GM19452 (cell line): ENCODE results near the gene NF2.
"Not testable (repeated sequence)": the region's sequence is repeated elsewhere in the genome, so short reads cannot be mapped to it uniquely, and the experiment has no call there.

Experiments used
- ATAC-seq: cut with Tn5 transposase; IDR thresholded peaks from one replicate; pipeline ENCODE4 v1.9.1; 2021; ENCODE audit not compliant: unreplicated experiment

NF2 gene

GRCh38 chr22:29594447-29594846, 9.0 kb upstream of the NF2 start:
- ATAC-seq, result not testable (repeated sequence)

DNA sequence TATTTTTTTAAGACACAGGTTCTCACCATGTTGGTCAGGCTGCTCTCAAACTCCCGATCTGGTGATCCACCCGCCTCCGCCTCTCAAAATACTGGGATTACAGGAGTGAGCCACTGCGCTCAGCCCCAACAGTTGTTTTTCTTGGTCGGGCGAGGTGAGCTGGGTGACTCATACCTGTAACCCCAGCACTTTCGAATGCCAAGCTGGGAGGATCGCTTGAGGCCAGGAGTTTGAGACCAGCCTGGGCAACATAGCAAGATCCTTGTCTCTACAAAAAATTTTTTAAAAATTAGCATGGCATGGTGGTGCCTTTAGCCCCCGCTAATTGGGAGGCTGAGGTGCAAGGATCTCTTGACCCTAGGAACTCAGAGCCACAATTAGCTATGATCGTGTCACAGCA, 7.0 kb upstream of the NF2 start:
- ATAC-seq, result no peak

DNA sequence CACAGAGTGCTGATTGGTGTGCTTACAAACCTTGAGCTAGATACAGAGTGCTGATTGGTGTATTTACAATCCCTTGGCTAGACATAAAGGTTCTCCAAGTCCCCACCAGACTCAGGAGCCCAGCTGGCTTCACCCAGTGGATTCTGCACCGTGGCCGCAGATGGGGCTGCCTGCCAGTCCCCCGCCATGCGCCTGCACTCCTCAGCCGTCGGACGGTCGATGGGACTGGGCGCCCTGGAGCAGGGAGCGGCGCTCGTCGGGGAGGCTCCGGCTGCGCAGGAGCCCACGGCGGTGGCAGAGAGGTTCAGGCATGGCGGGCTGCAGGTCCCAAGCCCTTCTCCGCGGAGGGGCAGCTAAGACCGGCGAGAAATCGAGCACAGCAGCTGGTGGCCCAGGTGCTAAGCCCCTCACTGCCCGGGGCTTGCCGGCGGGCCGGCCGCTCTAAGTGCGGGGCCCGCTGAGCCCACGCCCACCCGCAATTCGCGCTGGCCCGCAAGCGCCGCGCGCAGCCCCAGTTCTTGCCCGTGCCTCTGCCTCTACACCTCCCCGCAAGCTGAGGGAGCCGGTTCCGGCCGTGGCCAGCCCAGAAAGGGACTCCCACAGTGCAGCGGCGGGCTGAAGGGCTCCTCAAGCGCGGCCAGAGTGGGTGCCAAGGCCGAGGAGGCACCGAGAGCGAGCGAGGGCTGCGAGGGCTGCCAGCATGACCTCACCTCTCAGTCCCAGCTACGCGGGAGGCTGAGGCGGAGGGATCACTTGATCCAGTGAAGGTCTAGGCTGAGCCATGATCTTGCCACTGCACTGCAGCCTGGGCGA, 5.4 kb upstream of the NF2 start:
- not testable (repeated sequence) for ATAC-seq

DNA sequence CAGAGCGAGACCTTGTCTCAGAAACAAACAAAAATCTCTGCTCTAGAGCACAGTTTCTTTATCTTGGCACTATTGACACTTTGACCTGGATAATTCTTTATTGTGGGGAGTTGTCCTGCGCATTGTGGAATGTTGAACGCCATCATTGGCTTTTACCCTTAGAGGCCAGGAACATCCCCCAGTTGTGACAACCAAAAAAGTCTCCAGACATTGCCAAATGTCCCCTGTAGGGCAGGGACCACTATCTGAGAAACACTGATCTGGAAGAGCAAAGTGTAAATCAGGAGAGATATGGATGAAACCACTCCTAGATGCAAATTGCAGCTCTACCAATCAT, 4.8 kb upstream of the NF2 start:
- no peak for ATAC-seq

GRCh38 chr22:29604076-29604360, 585 bp downstream of the NF2 start:
- ATAC-seq, result no peak

DNA sequence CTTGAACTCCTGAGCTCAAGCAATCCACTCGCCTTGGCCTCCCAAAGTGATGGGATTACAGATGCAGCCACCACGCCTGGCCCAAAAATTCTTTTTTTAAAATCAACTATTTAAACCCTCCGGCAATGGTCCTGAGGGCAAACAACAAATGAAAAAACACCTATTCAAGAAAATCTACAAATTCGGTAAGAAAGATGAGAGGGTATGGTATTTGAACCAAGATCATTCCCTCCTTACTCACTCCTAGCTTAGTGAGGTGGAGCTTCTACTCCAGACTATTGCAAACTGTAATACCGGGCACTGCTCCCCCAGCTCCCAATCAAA, 2.1 kb downstream of the NF2 start:
- ATAC-seq, result no peak

DNA sequence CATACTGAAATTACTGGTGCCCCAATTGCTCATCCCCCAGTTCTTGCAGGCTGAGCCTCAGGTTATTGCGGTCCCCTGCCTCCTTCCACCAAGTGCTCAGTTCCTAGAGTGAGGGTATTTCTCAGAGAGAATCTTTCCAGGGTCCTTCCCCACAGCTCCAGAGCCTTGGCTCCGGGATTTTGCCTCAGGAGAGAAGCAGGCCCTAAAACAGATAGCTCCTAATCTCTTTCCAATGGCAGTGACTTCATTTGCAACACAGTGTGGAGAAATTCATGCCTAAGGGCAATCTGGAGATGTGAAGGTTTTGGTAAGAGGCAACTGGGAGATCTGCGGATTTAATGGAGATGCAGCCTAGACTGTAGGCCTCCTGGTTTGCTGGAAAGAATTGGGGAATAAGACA, 2.9 kb downstream of the NF2 start:
- no peak for ATAC-seq

- ATAC-seq, result no peak
Measured at GRCh38 chr22:29607426-29607825, 4.0 kb downstream of the NF2 start.

GRCh38 chr22:29609139-29609538, 5.7 kb downstream of the NF2 start:
- no peak for ATAC-seq

GRCh38 chr22:29610780-29611179, 7.3 kb downstream of the NF2 start:
- no peak for ATAC-seq

- no peak for ATAC-seq
Measured at GRCh38 chr22:29615705-29616327, 12.4 kb downstream of the NF2 start.

DNA sequence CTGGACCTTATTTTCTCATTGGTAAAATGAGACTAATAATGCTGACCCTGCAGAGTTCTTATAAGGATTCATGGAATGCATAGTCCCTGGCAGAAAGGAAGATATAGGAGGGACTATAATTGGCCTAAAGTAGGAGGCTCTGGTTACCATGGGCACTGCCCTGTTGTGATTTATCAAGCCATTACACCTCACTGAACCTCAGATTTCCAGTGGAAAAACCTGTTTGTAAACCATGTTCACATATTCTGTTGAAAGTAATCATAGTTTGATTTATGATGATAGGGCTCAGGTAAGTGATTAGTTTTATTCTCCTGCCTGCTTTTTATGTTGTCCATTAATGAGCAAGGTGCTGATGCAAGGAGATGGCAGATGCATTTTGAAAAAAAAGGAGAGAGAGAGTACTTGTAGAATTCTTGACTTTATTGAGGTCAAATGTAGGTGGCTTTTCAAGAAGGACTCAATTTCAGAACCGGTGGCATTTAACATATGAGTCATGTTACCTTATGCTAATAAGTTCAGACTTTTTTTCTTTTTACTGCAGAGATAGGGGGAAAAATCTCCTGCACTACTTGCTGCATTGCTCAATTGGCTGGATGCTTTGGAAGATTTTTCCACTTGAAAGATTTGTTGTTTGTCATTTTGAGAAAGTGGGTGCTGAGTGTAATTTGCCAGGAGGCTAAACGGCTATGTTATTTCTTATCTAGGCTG, 14.6 kb downstream of the NF2 start:
- ATAC-seq, result no peak

DNA sequence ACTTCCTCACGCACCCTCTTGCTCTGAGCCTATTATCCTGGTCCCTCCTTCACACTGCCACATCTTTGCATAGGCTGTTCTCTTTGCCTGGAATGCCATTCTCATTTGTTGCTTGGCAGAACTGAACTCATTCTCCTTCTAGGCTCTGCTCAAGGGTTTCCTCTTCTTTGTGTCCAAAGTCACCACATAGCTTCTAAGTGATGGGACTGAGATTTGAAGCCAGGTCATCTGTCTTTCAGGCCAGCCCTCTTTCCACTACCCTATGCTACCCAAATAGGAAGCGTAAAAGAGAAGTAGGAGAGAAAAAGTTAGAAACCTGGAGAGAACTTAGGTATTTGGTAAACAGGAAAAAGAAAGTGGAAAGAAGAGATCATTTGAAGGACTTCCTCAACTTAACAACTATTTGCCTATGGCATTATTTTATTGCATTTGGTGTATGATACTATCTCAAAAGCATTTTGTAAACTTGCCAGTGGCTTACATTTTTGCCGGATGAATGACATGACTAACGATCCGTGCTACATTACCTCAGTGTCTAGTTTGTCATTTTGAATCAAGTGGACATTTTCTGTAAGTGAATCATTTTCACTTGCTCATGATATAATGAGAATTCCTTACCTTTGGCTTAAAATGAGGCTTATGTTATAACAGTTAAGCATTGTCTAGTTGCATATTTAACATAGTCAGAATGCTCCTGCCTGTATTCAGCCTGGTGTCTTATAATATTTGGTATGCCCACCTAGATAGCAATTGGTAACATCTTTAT, 18.5 kb downstream of the NF2 start:
- ATAC-seq, result no peak

DNA sequence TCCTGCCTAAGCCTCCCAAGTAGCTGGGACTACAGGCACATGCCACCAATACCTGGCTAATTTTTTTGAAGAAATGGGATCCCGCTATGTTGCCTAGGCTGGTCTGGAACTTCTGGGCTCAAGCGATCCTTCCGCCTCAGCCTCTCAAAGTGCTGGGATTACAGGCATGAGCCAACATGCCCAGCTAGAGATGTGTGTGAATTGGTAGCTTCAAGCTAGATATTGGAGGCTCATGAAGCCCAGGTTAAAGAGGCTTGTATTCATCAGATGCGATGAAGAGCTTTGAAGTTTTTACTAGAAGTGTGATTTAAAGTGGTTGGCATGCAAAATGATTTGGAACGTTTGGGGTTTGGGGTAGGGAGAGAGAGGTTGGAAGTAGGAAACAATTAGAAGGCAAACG, 19.6 kb downstream of the NF2 start:
- no peak for ATAC-seq

- no peak for ATAC-seq
Measured at GRCh38 chr22:29623553-29624169, 20.2 kb downstream of the NF2 start.

DNA sequence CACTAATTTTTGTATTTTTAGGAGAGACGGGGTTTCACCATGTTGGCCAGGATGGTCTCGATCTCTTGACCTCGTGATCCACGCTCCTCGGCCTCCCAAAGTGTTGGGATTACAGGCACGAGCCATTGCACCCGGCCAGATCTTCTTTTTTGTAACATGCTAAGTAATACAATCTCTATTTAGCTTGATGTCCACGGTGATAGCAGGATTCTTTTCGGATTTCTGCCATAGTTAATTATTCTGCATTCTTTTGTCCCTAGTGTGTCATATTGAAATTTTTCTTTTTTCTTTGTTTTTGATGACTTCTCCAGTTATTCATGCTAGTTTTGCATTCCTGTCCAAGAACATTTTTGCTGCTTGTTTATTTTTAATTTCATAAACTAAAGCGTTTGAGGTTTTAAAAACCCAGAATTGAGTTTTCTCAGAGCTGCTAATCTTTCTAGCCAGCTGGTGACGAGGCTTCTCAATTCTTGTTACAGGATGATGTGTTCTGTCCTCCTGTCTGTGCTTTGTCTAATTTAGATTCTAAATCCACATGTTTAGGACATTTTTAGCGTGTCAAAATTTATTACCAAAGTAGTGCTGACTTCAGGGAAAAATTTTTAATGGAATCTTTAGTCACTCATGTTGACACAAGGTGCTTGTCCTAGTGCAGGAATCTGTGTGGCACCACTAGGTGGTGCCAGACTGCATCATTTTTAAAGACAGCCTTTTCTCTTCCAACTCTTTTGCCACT, 21.8 kb downstream of the NF2 start:
- ATAC-seq, result no peak

DNA sequence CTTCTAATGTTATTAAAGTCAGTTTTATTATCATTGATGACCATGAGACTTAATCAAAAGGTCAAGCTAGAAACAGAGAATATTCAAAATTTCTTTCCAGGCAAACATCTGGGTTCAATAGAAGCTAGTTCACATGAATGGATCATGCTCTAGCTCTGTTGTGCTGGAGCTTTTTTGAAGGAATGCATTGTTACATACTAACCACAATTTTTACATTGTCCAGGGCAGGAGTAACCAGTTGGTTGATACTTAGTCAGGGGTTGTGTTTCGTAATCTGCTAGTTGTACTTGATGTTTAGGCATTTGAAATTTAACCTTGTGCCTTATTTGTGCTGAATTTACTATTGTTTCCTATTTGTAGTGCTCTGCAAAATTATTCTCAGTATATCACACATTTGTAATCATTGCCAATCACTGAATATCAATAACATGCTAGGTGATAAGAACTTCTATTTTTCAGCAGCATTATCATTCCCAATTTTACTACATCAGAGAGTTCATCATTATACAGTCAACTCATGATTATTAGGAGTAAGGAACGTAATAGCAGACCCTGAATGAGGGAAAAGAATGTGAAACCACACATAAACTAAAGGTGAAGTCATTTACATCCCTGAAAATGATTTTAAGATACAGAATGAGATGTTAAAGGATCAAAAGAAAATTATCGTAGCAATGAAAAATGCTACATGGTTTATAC, 23.2 kb downstream of the NF2 start:
- no peak for ATAC-seq

- no peak for ATAC-seq
Measured at GRCh38 chr22:29627196-29627535, 23.7 kb downstream of the NF2 start.

DNA sequence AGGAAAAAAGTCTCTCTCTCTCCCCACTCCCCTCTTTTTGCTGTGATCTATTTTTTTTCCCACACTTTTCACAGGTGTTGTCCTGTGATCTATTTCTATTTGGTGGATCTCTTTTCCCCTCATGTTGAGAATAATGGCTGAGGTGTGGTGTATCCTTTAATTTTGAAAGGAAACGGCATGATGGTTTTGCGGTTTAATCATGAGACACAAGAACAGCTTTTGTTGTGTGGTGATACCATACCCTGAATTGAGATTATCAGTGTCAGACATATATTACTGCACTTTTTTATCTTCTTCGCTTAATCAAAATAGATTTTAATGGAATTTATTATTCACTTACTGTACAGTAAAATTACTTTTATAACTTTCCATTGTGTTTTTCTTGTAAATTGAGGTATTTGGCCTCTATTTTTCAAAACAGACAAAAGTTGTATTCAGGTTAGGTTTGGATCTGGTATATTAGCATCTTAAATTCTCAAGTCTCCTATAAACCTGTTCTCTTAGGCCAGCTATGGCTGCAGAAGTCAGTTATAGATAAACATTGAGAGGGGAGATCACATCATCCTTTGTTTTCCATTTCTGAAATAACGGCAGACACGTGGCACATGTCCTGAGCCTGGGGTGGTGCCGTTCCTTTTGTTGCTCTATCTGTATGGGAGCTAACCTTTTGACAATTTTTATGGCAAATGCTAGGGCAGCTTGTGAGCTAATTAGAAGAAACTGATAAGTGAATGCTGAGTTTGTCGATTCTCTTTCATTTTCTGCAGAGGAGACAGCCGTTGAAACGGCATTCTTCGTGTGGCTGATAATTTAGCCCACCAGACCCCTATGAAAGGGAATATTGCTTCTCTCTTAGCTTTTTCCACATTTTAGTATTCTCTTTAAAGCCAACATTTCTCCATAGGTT, 25.8 kb downstream of the NF2 start:
- ATAC-seq, result no peak
